Activated naive CD8-positive, alpha-beta T cell treated with anti-CD3 and anti-CD28 coated beads, Interleukin-2, amount 50 U/mL, for 24 hours (primary cell): Measurements from ENCODE around the gene TAF10.
A peak's percentile ranks its signal among the peaks of the same experiment; 100 is the strongest.

Experiments used
- ATAC-seq: fragments of 150-1000 bp; cut with Tn5 transposase; one replicate; pipeline ENCODE4 v1.10.0; 2021
- DNase-seq: peaks from one replicate; pipeline ENCODE4 v3.0.0; 2021
- H3K27ac Mint-ChIP-seq: one replicate; pipeline ENCODE4 v1.8.0; 2021; ENCODE audit warnings: mild to moderate bottlenecking, mixed read lengths
- H3K27me3 Mint-ChIP-seq: one replicate; pipeline ENCODE4 v1.8.0; 2021; ENCODE audit warnings: mixed read lengths
- H3K36me3 Mint-ChIP-seq: one replicate; pipeline ENCODE4 v1.8.0; 2021; ENCODE audit warnings: low read depth, mixed read lengths
- H3K4me1 Mint-ChIP-seq: one replicate; pipeline ENCODE4 v1.8.0; 2021; ENCODE audit warnings: mixed read lengths
- H3K4me3 Mint-ChIP-seq: one replicate; pipeline ENCODE4 v1.8.0; 2021; ENCODE audit warnings: mild to moderate bottlenecking, moderate library complexity, mixed read lengths
- H3K9me3 Mint-ChIP-seq: one replicate; pipeline ENCODE4 v1.8.0; 2021; ENCODE audit warnings: mixed read lengths

The TAF10 gene

DNA sequence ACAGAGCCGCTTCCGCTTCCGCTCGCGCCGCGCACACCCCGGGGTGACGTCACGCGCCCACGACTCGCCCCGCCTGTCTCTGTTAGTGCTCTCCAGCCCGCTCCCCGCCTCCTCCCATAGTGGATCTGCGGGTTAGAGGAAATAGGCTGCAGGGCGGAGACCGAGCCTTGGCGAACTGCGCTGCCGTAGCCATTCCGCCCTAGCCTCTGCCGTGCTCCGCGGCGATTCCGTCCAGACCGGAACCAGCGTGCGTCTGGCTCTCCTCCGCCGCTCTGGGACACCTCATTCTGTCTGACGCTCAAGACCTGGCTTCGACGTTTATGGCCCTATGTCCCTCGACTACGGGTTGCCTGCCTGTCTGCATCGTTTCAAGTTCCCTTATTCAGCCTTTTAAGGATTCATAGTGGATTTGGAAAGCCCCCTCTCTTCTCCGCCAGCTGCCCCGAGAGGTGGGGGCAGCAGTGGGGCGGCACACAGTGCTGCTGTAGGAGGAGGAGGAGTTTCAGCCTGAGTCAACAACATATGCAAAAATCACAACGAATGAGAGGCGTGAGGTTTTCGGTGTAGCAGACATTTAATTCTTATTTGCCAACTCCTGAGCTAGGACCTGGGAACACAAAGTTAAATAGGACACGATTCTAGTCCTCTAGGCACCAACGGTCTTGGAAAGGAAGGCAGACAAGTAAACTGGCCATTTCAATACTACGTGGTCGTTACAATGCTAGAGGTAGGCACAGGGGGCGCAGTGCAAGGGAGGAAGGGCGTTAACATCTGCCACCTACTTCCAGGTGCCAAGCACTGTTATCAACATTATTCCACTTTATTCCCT lies at the start of gene TAF10:
TAF10 (minus strand) TSS at position 4 of the 829 bp plus-strand sequence. CDS start 27 bp downstream, outside the sequence.
- H3K36me3 Mint-ChIP-seq: peaks cover 40% of the 10 kb centered on the region
- no peak within 1 kb of the TSS for H3K4me3 Mint-ChIP-seq
- H3K9me3 Mint-ChIP-seq: no peaks in the 10 kb centered on the region
- ATAC-seq (peak; percentile 84), DNase-seq (peak; percentile 97)
- peak within 1 kb of the TSS; percentile 88 for H3K27ac Mint-ChIP-seq
- peaks cover 33% of the 10 kb centered on the region for H3K4me1 Mint-ChIP-seq
- no peaks in the 10 kb centered on the region for H3K27me3 Mint-ChIP-seq

DNA sequence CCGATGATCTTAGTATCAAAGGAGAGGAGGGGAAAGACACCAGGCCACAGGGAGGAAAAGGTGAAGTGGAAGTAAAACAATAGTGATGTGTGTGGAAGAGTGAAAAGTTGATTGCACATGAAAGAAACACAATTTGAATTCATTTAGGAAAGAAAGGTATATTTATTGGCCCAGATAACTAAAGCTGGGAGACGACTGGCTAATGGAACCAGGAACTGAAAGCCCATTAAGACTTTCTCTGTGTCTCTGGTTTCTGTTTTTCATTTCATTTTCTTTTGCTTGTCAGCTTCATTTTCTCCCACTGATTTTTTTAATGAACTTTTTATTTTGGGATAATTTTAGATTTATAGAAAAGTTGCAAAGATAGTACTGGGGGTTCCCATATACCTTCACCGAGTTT lies 48.7 kb upstream of the TAF10 start:
- H3K27me3 Mint-ChIP-seq: peaks cover 11% of the 10 kb centered on the region
- peaks cover 5% of the 10 kb centered on the region for H3K4me1 Mint-ChIP-seq
- no peaks in the 10 kb centered on the region for H3K9me3 Mint-ChIP-seq
- H3K27ac Mint-ChIP-seq: no peak overlapping the region
- no peak for ATAC-seq
- H3K36me3 Mint-ChIP-seq: no peaks in the 10 kb centered on the region
- no peak for DNase-seq
- H3K4me3 Mint-ChIP-seq: no peak overlapping the region

DNA sequence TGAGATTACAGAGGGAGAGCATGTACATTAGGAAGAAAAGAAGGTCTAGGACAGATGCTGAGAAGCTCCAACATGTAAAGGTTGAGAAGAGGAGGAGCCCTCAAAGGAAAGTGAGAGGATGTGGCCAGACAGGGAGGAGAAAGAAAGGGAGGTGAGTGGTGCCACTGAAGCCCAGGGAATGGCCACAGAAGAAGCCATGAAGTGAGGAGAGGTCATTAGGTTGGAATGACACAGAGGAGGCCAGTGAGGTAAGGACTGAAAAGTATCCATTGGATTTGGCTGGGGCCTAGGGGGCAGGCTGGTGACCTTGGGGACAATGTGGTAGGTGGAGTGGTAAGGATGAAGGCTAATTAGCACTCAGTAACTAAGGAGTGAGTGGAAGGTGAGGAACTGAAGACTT lies 46.6 kb upstream of the TAF10 start:
- H3K27me3 Mint-ChIP-seq: peaks cover 11% of the 10 kb centered on the region
- H3K36me3 Mint-ChIP-seq: no peaks in the 10 kb centered on the region
- DNase-seq (no peak), ATAC-seq (no peak)
- H3K4me1 Mint-ChIP-seq: peaks cover 4% of the 10 kb centered on the region
- H3K4me3 Mint-ChIP-seq: no peak overlapping the region
- no peaks in the 10 kb centered on the region for H3K9me3 Mint-ChIP-seq
- H3K27ac Mint-ChIP-seq: no peak overlapping the region

DNA sequence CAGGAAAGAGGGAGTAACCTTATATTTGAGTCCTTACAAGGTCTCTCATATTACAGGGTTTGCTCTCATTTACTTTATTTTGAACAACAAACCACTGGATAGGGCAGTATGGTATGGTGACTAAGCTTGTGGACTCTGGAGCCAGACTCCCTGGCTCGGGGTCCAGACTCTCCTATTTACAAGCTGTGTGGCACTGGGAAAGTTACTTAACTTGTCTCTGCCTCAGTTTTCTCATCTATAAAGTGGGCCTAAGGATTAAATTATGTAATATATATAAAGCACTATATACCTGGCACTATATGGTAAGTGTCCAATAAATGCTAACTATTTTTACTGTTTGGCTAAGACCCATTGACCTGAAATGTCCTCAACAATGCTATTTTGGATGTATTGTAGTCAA lies 45.3 kb upstream of the TAF10 start:
- Mint-ChIP-seq H3K36me3 (no peaks in the 10 kb centered on the region), H3K4me1 (peaks cover 4% of the 10 kb centered on the region), H3K9me3 (no peaks in the 10 kb centered on the region), H3K4me3 (no peak overlapping the region), H3K27me3 (peaks cover 11% of the 10 kb centered on the region), H3K27ac (no peak overlapping the region)
- DNase-seq (no peak), ATAC-seq (no peak)

DNA sequence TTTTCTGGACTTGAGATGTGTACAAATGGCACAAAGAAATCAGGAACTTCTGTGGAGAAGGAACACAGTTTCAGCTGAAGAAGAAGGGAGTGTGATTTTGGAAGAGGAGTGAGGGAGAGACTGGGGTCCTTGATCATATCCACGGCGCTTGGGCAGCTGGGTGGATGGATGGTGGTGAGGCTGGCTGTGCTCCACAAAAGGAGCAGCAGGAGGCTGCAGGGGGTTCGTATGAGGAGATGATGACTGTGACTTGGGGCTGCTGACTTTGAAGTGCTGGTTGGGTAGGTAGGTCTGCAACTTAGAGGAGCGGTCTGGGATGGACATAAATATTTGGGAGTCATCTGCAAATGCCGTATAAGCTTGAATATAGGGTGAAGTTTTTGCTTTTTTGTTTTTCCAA lies 44.9 kb upstream of the TAF10 start:
- Mint-ChIP-seq H3K27ac (no peak overlapping the region), H3K4me3 (peak overlapping the region; percentile 52), H3K9me3 (no peaks in the 10 kb centered on the region), H3K27me3 (peaks cover 11% of the 10 kb centered on the region), H3K36me3 (no peaks in the 10 kb centered on the region), H3K4me1 (peaks cover 4% of the 10 kb centered on the region)
- DNase-seq (no peak), ATAC-seq (no peak)

DNA sequence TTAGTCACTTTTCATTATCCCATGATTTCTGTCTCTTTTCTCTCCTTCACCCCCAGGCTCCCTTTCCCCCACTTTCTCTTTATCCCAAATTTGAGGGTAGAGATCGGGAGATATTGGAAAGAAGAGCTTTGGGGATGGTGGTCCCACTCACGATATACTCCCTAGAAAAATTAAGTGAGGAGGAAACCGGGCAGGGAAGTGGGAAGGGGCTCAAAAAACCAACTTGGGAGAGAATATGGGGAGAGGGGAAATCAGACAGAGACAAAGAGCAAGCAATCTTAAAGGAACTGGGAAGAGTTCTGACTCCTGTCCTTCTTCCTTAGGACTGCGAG lies 44.5 kb upstream of the TAF10 start:
- Mint-ChIP-seq H3K4me1 (peaks cover 4% of the 10 kb centered on the region), H3K9me3 (no peaks in the 10 kb centered on the region), H3K4me3 (peak overlapping the region; percentile 52), H3K36me3 (no peaks in the 10 kb centered on the region), H3K27ac (no peak overlapping the region), H3K27me3 (peaks cover 11% of the 10 kb centered on the region)
- ATAC-seq (no peak), DNase-seq (no peak)

DNA sequence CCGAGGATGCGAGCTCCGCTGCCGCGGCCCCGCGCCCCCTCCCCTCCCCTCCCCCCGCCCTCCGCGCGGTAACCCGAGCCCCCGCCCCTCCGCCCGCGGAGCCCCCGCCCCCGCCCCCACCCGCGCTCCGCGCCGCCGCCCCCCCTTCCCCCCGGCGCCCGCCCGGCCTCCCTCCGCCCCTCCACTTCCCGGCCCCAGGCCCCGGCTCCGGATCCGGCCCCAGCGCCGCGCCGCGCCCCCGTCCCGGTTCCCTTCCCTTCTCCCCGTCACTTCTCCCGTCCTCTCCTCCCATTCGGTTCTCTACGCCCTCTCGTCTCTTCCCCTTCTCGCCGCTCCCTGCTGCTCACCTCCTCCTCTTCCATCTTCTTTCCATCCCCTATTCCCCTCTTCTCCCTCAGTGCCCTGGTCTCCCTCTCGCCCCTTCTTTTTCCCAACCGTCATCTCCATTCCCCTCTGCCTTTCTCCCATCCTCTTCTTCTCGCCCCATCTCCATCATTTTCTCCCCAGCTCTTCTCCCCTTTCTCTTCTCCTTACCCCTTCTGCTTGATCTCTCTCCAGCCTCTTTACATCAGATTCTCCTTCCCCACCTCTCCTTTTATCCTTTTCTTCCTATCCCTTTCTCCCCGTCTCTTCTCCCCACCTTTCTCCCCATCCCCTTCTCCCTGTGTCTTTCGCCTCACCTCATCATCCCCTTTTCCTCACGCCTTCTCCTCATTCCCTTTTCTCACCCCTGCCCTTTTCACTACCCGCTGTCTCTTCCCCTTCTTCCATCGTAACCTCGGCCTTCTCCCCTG lies 44.0 kb upstream of the TAF10 start, which contains the start of gene DCHS1:
DCHS1 (minus strand) TSS at position 20 of the 794 bp plus-strand sequence. CDS start 14,196 bp downstream, outside the sequence.
- peaks cover 11% of the 10 kb centered on the region for H3K27me3 Mint-ChIP-seq
- peak within 1 kb of the TSS; percentile 52 for H3K4me3 Mint-ChIP-seq
- ATAC-seq (no peak), DNase-seq (no peak)
- H3K27ac Mint-ChIP-seq: no peak within 1 kb of the TSS
- H3K4me1 Mint-ChIP-seq: peaks cover 4% of the 10 kb centered on the region
- H3K9me3 Mint-ChIP-seq: no peaks in the 10 kb centered on the region
- no peaks in the 10 kb centered on the region for H3K36me3 Mint-ChIP-seq

DNA sequence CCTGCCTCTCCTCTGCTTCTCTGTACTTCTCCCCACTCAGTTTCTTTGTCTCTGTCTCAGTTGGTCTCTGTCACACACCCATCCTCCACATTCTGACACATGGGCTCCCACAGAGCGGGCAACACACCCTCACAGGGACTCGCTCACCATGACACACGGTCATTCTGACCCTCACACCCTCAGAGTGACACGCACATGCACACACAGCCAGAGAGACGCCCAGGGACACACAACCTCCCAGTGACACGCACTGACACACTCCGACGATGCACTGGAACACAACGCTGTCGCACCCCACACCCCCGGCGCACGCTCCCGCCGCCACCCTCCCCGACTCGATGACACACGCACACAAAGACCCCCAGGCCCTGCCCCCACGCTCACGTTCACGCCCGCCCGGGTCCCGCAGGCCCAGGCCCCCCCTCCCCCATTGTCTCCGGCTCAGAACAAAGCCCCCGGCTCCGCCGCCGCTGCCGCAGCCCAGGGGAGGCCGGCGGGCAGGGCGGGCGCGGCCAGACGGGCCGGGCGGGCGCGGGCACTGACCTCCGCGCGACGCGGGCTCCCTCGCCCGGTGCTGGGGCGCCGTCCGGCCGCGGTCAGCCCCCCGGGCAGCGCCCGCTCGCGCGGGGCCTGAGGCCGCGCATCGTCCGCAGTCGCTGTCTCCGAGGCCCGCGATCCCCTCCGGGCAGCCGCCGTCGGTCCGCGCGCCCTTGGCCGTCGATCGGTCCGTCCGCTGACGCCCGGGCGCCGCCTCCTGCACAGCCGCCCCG lies 43.2 kb upstream of the TAF10 start:
- H3K27me3 Mint-ChIP-seq: peaks cover 11% of the 10 kb centered on the region
- ATAC-seq: peak; percentile 26
- H3K9me3 Mint-ChIP-seq: no peaks in the 10 kb centered on the region
- DNase-seq: peak; percentile 25
- H3K4me3 Mint-ChIP-seq: no peak overlapping the region
- H3K36me3 Mint-ChIP-seq: no peaks in the 10 kb centered on the region
- peaks cover 4% of the 10 kb centered on the region for H3K4me1 Mint-ChIP-seq
- H3K27ac Mint-ChIP-seq: no peak overlapping the region

DNA sequence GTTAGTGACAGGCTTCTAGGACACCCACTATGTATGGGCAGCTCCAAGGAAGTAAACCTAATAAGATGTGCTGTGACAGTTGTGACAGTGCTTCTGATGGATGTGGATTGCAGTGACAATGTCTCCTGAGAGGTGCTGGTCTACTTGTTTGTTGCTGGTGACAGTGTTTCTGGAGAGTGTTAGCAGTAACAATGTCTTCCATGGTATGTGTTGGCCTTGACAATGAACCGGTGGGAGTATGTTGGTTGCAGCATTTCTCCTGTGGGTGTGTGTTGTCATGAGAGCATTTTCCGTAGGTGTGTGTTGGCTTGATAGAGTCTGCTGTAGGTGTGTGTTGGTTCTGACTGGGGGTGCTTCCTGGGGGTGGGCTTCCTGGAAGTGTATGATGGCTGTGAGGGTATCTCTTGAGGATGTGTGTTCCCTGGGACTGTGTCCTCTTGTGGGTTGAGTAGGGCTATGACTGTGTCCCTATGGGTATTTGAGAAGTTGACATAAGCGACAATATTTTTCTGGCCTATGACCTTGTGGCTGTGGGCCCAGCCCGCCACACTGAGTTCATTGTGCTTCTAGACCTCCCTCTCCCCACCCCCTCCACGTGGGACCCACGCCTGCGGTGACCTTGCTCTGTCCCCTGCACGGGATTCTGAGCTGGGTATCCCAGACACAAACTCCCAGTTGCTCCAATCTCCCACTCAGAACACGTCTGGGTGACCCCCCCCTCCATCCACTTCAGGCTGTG lies 42.4 kb upstream of the TAF10 start:
- ATAC-seq: no peak
- Mint-ChIP-seq H3K27me3 (peaks cover 11% of the 10 kb centered on the region), H3K36me3 (no peaks in the 10 kb centered on the region), H3K9me3 (no peaks in the 10 kb centered on the region), H3K4me3 (no peak overlapping the region), H3K27ac (no peak overlapping the region), H3K4me1 (peaks cover 4% of the 10 kb centered on the region)
- no peak for DNase-seq

DNA sequence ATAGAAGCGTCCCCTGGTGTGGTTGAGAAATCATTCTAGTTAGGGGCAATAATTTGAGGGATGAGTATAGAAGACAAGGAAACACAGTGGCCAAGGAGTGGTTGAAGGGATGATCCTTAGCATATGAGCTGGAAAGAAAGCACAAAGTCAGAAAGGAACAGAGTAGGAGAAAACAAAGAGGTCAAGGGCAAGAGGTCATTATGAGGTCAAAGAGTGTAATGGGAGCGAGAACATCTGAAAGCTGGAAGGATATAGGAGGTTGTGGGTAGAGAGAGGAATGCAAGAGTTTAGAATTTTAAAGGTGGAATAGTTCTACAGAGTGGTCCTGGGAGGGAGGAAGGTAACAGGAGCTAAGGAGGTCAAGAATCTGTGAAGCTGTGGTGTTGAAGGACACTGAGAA lies 41.6 kb upstream of the TAF10 start:
- H3K36me3 Mint-ChIP-seq: no peaks in the 10 kb centered on the region
- ATAC-seq: no peak
- H3K27ac Mint-ChIP-seq: no peak overlapping the region
- DNase-seq: no peak
- no peak overlapping the region for H3K4me3 Mint-ChIP-seq
- H3K9me3 Mint-ChIP-seq: no peaks in the 10 kb centered on the region
- peaks cover 4% of the 10 kb centered on the region for H3K4me1 Mint-ChIP-seq
- H3K27me3 Mint-ChIP-seq: peaks cover 11% of the 10 kb centered on the region

DNA sequence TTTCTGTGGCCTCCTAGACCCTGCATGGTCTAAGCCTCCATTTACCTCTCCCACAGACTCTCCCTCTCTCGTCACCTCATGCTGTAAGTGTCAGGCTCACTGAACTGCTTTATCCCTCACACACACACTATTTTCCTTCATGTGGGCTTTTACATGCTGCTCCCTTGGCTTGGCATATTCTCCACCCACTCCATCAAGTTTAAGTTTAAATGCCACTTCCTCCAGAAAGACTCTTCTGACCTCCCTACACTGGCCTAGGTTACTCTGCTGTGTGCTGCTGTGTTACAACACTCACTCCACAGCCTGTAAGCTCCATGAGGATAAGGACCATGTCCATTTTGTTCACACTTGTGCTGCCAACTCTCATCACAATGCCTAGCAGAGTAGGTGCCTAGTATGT lies 41.1 kb upstream of the TAF10 start:
- ATAC-seq (no peak), DNase-seq (no peak)
- Mint-ChIP-seq H3K4me3 (no peak overlapping the region), H3K27me3 (peaks cover 11% of the 10 kb centered on the region), H3K27ac (no peak overlapping the region), H3K4me1 (peaks cover 4% of the 10 kb centered on the region), H3K36me3 (no peaks in the 10 kb centered on the region), H3K9me3 (no peaks in the 10 kb centered on the region)

DNA sequence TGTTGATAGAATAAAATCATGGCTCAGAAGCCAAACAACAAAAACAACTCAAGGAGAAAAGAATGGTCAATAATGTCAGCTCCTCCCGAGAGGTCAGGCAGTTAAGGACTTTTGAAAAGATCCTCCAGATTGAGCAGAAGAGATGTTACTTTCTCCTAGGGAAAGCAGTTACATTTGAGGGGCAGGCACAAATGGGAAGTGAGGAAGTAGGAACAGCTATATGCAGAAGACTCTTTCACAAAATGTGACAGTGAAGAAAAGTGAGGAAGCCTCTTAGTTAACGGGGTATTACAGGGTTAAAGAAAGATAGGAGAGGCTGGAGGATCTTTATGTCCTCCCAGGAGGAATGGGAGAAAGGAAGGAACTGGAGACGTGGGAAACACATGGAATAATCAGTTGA lies 40.2 kb upstream of the TAF10 start:
- Mint-ChIP-seq H3K4me1 (peaks cover 4% of the 10 kb centered on the region), H3K27ac (no peak overlapping the region), H3K4me3 (no peak overlapping the region), H3K36me3 (no peaks in the 10 kb centered on the region), H3K9me3 (no peaks in the 10 kb centered on the region), H3K27me3 (peaks cover 11% of the 10 kb centered on the region)
- DNase-seq (no peak), ATAC-seq (no peak)

DNA sequence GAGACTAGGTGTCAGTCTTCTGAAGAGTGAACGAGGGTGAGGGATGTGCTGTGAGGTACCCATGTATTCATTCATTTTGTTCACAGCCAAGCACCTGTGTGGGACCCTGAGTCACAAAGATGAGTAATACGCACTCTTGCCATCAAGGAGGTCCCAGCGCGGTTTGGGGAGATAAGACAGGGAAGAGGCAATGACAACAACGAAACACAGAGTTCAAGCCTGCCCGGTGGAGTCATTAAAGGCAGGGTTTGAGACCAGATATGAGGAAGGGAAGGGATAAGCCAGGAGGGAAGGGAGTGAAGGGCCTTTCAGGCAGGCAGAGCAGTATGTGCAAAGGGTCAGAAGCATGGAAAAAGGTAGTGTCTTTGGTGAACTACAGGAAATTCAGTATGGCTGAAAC lies 39.0 kb upstream of the TAF10 start:
- no peak overlapping the region for H3K27ac Mint-ChIP-seq
- H3K27me3 Mint-ChIP-seq: peaks cover 1% of the 10 kb centered on the region

DNA sequence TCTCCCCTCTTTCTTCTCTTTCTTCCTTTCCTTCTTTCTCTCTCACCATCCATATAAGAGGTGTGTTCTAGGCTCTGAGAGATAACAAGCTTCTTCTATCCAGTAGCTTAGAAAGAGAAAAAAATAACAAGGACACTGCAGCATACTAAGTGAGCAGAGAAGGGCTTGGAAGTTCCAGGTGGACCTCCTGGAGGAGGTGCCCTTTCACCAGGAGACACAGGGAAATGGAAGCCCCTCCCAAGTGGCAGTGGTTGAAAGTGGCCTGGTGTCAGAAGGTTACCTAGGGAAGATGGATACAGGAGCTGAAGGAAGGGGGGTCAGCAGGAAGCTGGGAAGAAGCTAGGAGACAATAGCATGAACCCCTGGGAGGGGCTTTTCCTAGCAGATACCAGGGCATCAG lies 38.1 kb upstream of the TAF10 start:
- no peaks in the 10 kb centered on the region for H3K27me3 Mint-ChIP-seq
- DNase-seq: no peak

More for the DNA sequence above, 39.0 kb upstream of the TAF10 start:
- Mint-ChIP-seq H3K9me3 (no peaks in the 10 kb centered on the region), H3K4me1 (peaks cover 1% of the 10 kb centered on the region), H3K4me3 (no peak overlapping the region), H3K36me3 (no peaks in the 10 kb centered on the region)
- DNase-seq (peak; percentile 47), ATAC-seq (peak; percentile 87)

More for the DNA sequence above, 38.1 kb upstream of the TAF10 start:
- Mint-ChIP-seq H3K4me1 (no peaks in the 10 kb centered on the region), H3K9me3 (no peaks in the 10 kb centered on the region), H3K36me3 (no peaks in the 10 kb centered on the region), H3K27ac (no peak overlapping the region), H3K4me3 (no peak overlapping the region)
- ATAC-seq: no peak
